GM12891 (cell line): Measurements from ENCODE around the gene SLC7A14.

ENCODE experiments used
- POLR2A ChIP-seq: IDR thresholded peaks from 2 replicates; pipeline ENCODE4 v1.6.1; 2011; ENCODE audit warnings: low read depth, low read length, control low read depth
- POLR2AphosphoS5 ChIP-seq: IDR thresholded peaks from 2 replicates; pipeline ENCODE4 v1.6.1; 2011; ENCODE audit warnings: low read depth, low read length, control low read depth
- POU2F2 ChIP-seq: IDR thresholded peaks from 2 replicates; pipeline ENCODE4 v1.6.1; 2011; ENCODE audit warnings: low read depth, mild to moderate bottlenecking, control low read depth, low read length, moderate library complexity
- TAF1 ChIP-seq: IDR thresholded peaks from 2 replicates; pipeline ENCODE4 v1.6.1; 2011; ENCODE audit warnings: low read depth, low read length, control low read depth

- no peak for TF ChIP-seq TAF1
- TF ChIP-seq POLR2AphosphoS5 = no peak
- no peak for TF ChIP-seq POLR2A
- TF ChIP-seq POU2F2 = no peak
Observed at GRCh38 chr3:170458285-170458684, 127.6 kb downstream of the SLC7A14 start.
